GM21515 (cell line): ENCODE results near the gene TMEFF2.

Source experiments
- ATAC-seq: cut with Tn5 transposase; IDR thresholded peaks from one replicate; pipeline ENCODE4 v1.9.1; 2021; ENCODE audit not compliant: unreplicated experiment

TMEFF2 gene, protein sequence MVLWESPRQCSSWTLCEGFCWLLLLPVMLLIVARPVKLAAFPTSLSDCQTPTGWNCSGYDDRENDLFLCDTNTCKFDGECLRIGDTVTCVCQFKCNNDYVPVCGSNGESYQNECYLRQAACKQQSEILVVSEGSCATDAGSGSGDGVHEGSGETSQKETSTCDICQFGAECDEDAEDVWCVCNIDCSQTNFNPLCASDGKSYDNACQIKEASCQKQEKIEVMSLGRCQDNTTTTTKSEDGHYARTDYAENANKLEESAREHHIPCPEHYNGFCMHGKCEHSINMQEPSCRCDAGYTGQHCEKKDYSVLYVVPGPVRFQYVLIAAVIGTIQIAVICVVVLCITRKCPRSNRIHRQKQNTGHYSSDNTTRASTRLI

DNA sequence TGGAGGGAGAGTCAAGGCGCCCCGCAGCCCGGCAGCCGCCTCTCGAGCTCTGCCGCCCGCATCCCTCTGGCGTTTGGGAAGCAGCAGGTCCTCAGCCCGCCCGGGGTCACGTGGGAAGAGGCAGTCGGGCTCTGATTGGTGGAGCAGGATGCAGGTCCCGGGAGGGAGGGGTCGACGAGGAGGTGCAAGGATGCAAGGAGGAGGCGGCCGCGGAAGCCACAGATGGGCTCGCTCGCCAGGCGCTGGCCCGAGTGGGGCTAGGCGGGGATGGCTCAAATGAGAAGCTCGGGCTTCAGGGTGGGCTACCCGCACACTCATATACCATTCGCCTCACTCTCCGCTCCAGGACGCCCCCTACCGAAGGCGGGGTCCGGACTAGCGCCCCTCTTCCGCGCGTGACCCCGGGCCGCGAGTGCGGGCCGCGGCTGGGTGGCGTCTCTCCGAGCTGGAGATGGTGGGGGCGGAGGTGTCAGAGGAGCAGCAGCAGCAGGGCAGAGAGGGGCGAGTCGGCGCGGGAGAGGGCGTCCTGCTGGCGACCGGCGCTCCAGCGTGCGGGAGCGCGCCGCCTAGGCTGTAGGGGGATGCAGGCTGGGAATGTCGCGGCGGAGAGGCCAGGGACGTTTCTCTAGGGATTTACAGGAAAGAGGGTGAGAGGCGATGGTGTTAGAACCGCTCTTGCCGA is at the start of gene TMEFF2:
Gene TMEFF2 (minus strand): TSS at position 68 of the 682 bp plus-strand sequence. CDS start 409 bp downstream, outside the sequence.
- ATAC-seq = peak; percentile 70

DNA sequence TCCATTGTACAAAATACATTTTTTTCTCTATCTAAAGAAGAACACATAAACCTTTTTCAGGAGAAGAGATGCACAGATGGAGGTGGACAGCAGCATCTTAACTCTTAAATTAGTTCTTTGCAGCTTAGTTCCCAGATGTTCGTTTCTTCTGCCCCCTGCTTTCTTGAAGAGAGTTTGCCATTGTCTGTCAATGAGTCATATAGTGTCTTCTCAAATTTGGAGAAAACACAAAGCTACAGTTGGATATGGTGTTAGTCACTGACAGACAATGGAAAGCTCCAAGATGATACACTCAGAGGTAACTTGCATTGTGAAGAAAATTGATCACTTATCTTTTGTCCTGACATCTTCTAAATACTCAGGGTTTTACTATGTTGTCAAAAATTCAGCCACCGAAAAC is 48.8 kb upstream of the TMEFF2 start:
- ATAC-seq = no peak

DNA sequence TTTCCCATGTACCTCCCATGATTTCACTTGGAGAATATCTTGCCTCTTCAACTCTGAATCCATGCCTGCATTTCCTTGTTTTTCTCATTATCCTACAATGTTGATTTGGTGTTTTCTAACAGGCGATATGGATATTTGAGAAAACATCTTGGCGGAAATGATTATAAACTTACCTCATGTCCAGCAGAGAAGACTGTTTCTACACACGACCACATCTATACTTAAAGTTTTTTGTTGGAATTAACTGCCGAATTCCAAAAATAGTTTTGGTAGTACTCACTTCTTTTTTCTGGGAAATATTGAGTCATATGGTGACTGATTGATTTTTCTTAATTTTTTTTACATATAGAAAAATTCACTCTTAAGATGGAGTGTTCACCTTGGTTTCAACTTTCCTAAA is 41.4 kb upstream of the TMEFF2 start:
- ATAC-seq = no peak

DNA sequence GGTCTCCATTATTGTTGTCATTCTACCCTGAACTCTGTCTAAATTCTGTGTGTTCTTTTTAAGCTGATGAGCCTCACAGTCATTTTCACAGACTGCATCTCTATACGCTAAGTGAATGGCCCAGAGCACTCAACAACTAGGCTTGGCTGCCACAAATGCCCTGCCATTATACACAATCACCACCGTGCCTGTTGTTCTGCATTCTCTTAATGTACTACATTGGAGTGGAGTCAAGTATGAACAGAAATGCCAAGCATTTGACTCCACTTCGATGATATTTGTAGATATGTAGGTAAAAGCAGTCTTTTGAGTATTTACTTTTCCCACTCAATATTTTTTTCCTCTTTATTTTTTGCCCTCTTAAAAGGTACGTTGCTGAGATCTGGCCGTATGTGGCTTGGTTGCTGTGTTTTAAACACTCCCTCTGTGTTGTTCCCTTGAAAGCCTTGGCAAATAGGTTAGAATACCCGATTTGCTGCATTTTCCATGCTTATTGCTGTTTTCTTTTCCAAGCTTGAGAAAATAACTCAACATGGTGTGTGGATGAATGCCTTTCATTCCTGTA is 36.2 kb upstream of the TMEFF2 start:
- no peak for ATAC-seq

DNA sequence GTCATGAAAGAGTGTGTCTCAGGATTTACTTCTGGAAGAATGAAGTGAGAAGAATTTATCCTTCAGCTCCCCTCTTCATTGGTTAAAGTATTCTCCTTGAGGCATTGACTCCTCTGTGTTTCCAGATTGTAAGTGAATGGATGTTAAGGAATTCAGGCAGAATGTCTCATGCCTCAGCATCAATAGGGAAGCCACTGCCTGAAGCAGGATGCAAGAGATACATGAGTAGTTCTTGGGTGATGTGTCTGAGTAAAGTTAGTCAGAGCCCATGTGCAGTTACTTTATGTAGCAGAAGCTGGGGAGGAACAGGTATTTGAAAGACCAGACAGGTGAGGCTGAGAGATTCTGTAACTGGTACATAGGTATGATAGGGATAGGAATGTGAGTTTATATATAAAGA is 34.0 kb upstream of the TMEFF2 start:
- ATAC-seq = no peak

DNA sequence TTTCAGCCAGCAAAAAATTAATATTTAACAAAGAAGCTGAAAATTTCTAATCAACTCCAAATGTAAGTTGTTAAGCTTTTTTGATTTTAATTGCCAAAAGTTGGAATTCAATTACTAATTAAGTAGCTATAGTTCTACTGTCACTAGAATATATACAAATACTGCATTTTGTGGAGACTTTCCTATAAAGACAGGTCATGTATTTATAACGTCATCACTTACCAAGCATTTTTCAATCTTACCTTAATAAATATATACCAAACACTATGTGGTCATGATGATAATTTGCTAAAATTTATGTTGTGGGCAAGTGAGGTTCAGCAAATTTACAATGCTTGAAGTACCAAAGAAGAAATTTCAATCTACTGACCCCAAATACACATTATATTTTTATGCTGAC is 24.2 kb upstream of the TMEFF2 start:
- ATAC-seq = no peak

DNA sequence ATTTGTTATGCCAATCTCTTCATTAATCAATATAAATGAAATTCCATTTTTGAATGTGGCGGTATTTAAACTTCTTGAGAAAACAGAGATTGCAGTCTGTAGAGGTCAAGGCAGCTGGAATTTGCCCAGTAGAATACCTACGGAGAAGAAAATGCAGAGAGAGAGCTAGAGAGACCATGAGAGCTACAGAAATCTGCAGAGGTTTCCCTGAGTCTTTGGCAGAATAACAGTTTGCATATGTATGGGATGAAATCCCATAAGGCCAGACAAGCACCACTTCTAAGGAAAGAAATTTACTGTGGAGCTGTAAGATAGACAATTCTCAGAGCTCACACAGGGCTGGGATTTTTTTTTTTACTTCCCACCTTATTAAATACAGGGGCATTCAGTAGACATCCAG is 23.6 kb upstream of the TMEFF2 start:
- no peak for ATAC-seq

DNA sequence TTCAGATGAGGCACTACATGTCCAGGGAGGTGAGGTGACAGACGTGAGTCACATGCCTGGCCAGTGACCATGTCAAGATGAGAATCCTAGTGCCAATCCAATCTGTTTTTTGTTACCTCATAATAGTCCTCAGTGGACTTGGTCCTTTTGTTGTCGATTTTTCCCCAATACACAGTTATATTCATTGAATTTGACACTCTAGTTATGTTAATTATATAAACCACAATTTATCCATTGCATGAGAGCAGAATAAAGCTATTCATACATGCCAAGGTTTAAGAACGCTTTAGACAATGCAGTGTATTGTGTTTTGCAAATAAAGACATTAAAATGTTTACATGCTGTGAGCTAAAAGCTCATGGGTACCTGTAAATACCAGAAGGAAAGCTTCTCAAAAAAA is 21.6 kb upstream of the TMEFF2 start:
- ATAC-seq = no peak

DNA sequence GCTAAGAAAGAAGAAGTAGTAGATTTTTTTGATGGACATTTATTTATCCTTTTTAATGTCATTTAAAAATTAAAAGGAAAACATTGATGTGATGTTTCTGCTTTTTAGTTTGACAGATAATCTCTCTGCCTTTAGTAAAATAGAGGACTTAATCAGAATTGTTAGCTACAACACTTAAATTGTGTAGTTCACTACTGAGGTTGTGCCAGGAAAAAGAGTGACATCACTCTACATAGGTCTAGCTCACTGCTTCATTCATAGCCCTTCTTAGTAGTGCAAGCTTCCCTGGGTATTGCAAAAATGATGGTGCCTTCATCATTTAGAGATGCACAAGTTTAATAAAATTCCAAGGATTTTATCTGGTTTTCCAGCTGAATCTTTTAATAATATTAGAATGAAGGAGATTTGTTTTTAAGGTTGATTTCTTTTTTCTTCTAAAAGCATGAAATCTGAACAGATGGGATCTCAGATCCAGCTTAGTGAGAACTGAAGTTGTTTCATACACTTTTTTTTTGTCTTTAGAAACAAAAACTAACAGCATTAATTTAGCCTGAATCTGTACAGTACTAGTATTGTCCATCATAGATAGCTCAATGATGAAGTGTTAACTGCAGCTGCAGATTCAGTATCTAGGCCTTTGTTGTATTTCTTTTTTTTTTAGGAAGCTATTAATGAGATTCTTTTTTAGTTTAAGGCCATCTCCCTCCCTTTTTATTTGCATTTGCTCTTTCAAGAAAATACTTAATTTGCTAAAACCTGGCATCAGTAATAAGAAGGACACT is 20.6 kb upstream of the TMEFF2 start:
- ATAC-seq = no peak

DNA sequence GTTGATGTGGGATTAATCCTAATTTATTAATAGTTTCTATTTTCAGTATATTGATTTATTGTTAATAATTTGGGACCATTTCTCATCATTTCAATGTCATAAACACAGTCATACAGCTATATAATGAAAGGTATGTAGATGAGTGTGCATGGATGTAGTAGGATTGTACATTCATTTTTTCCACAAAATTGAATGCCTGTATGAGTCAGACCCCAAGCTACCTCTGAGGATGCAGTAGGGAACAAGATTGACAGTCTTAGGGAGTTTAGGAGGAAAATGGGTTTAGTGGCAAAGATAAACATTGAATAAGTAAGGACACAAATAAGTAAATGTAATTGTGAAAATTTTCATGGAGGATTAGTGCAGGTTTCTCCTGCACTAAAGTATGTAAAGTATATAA is 14.1 kb upstream of the TMEFF2 start:
- ATAC-seq = no peak

DNA sequence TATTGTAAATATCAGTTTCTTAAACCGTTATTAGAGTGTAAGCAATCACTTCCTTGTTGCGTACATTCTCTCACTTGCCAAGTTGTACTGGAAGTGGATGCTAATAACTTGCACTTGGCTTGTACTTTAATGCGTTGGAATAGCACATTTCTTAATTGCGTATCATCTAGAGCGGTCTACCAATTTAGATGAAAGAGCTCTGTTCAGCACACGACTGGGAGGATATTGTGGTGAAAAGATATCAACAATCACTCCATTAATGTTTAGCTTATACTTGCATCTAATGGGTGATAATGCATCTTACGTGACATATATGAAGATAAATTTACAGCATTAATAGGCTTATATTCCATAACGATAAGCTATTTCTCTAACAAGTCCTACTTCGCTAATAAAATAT is 11.7 kb upstream of the TMEFF2 start:
- ATAC-seq = no peak

DNA sequence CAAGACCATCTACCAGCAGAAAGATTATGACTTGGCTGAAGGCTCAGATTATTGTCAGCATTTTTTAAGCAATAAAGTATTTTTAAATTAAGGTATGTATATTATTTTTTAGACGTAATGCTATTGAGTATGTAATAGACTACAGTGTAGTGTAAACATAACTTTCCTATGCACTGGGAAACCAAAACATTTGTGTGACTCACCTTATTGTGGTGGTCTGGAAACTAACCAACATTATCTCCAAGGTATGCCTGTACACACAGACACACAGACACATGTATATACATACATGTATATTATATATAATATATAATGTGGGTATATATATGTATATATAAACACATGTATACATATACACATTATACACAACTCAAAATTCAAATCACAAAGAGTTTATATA is 9.1 kb upstream of the TMEFF2 start:
- no peak for ATAC-seq

DNA sequence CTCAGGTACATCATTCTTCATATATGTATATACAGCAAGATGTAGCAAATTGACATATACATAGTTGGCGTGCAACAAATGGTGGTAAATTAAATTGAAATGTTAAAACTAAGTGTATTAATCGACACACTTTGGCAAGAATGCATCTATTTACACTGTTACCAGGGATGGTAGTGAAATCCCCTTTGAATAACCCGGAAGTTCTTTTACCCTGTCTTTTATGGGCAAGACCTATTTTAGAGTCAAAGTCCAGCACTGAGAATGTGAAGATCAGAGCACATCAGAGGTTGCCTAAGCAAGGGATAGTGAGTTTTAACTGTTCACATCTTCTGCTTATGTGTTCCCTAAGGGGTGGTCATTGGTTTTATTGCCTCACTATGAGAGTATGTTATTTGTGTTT is 7.6 kb upstream of the TMEFF2 start:
- no peak for ATAC-seq

DNA sequence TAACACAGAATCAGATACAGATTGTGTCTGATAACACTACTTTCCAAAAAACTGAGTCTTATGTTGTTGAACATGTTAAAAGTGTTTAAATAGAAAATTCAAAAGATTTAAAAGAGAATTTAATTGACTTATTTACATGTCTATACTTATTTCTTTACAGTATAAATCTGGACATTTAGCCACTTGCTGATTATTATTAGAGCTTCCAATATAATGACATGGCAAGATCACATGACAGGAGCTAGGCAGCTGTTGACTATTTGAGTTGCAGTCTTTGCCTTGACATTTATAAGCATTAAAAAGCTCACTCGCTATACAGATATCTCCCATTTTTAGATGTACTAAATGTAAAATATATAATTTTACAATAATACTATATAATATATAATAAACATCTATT is 6.4 kb upstream of the TMEFF2 start:
- no peak for ATAC-seq

DNA sequence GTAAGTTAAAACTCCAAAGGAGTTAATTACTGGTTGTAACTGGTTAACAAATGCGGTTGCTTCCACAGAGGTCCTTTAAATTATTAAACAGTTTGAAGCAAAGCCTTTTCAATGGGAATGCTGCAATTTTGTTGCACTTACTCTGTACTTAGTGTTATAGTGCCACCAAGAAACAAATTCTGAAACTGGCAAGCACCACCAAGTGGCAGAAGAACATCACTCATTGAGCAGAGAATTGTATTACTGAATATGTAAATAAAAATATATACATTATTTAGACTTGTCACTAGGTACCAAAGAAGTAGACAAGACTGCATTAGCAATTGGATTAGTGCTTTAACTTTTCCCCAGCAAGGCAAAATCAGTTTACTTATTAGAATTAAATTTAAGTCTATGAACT is 2.6 kb upstream of the TMEFF2 start:
- ATAC-seq = no peak

DNA sequence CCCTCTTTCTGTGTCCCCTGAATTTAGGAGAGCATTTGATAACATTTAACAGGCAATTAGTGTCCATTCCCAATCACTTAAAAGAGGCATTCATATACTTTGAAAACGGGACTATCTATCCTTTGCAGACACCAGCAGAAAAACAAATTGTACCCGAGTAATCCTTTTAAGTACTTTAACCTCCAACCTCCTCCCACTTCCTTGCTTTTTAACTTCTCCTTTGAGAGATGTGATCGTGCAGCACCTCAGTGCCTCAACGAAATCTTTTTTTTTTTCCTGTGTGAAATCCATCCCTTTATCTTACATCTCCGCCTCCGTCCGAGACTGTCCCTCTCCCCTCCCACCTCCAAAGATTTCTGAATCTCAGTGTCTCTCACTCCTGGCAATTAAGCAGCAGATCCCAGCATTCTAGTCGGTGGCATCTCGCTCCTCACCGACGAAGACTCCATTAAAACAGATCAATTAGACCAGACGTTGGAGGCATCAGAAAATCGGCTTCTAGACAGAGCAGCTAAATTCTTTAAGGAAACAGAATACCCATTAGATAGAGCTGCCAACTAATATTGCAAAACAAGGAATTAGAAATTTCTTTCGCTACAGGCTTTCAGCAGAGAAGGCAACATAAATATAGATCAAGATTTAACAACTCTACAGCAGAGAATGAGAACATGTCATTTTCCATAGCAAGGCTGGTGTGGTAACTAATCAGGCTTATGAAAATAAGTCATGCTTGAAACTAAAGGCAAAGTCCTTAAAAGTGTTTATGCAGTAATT is 1.9 kb upstream of the TMEFF2 start:
- no peak for ATAC-seq

DNA sequence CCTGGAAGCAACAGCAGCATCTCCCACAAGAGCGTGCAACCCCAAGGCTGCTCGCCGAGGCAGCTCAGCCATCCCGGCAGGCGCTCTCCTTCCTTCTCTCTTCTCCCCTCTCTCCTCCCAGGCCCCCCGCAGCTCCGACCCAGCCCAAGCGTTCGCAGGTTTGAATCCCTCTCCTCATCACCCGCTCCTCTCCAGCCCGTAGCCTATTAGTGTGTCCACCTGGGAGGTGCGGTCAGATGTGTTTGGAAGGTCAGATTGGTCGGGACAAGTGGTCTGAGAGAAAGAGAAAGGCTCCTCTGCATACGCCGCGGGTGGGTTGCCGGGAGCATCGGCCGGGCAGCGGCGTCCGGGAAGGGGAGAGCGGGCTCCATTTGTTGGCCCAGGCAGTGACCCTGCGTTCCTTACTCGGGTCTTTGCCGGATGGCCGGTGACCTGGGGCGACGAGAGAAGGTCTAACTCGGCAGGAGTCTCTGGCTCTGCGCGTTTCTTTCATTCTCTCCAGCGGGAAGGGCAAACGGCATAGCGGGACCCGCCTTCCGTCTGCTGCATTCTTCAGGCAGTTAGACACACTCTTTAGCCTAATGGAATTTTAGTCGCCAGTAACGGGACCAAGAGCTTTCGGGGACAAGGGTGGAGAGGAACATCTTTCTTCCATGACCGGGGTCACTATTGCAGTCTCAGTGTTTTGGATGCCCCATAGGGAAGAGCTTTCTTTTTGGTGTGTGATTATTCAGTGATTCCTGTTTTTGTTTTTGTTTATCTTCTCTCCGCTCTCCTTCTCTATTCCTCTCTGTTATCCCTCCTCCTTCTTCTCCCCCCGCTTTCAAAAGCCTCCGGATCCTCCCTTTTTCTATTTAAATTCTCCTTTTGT is 1.1 kb upstream of the TMEFF2 start:
- no peak for ATAC-seq

DNA sequence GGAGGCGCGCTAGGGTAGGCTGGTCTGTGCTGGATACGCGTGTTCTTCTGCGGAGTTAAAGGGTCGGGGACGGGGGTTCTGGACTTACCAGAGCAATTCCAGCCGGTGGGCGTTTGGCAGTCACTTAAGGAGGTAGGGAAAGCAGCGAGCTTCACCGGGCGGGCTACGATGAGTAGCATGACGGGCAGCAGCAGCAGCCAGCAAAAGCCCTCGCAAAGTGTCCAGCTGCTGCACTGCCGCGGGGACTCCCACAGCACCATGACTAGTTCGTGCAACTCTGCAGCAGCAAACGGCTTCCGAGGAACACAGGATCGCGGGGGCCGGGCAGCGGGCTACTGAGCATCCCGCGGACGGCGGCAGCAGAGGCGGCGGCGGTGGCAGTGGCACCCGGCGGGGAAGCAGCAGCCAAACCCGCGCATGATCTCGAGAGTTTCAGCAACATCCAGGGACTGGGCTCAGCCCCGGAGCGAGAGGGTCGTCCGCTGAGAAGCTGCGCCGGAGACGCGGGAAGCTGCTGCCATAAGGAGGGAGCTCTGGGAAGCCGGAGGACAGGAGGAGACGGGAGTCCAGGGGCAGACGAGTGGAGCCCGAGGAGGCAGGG is 368 bp downstream of the TMEFF2 start:
- no peak for ATAC-seq

DNA sequence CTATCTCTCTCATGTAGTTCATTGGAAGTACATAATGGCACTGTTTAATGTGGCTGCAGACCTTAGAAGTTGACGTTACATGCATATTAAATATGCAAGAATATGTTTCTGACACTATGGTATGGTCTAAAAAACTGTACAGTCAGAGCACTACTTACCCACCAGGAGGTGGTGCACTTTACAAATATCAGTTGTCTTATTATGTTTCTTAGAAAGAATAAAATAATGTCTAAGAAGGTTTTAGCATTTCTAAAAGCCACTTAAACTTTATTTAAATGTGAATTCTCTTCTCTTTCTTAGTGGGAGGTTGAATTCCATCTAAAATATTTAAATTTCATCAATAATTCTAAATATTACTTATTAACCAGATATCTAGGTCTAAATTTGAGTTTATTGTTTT is 4.3 kb downstream of the TMEFF2 start:
- no peak for ATAC-seq
